LNCaP clone FGC (cell line): ENCODE results near the gene GLS2.
"Not testable (repeated sequence)": the region's sequence is repeated elsewhere in the genome, so short reads cannot be mapped to it uniquely, and the experiment has no call there.

Experiments
- DNase-seq: peaks from one replicate; pipeline ENCODE4 v3.0.0-alpha.2; 2011; ENCODE audit warnings: low read depth
- H3K4me3 ChIP-seq: 2 replicates; pipeline ENCODE4 v1.5.1; 2011; ENCODE audit warnings: mild to moderate bottlenecking, low read depth, low read length, control low read depth
- CTCF ChIP-seq: IDR thresholded peaks from 2 replicates; pipeline ENCODE4 v1.5.1; 2012; ENCODE audit warnings: mild to moderate bottlenecking; ENCODE audit not compliant: control insufficient read depth, insufficient read depth; ENCODE audit errors: extremely low read depth

GLS2 gene

GRCh38 chr12:56510786-56511185 is 22.8 kb upstream of the GLS2 start:
- DNase-seq, result no peak
- H3K4me3 ChIP-seq, result no peak overlapping the region
- TF ChIP-seq CTCF, result no peak

GRCh38 chr12:56499879-56500278 is 11.9 kb upstream of the GLS2 start:
- not testable (repeated sequence) for DNase-seq, H3K4me3 ChIP-seq

- DNase-seq, H3K4me3 ChIP-seq: not testable (repeated sequence)
Measured at GRCh38 chr12:56499452-56499851, 11.5 kb upstream of the GLS2 start.

- not testable (repeated sequence) for DNase-seq, H3K4me3 ChIP-seq
Measured at GRCh38 chr12:56498126-56498902, 10.4 kb upstream of the GLS2 start.

- not testable (repeated sequence) for H3K4me3 ChIP-seq, DNase-seq
- peak; percentile 37 for TF ChIP-seq CTCF
Measured at GRCh38 chr12:56496704-56497103, 8.7 kb upstream of the GLS2 start.

- not testable (repeated sequence) for DNase-seq, H3K4me3 ChIP-seq
Measured at GRCh38 chr12:56494481-56494880, 6.5 kb upstream of the GLS2 start.

GRCh38 chr12:56494106-56494415 is 6.1 kb upstream of the GLS2 start:
- DNase-seq, H3K4me3 ChIP-seq: not testable (repeated sequence)

GRCh38 chr12:56493409-56494105 is 5.6 kb upstream of the GLS2 start:
- DNase-seq, H3K4me3 ChIP-seq: not testable (repeated sequence)

- H3K4me3 ChIP-seq, result no peak overlapping the region
- DNase-seq, result no peak
- TF ChIP-seq CTCF, result no peak
Measured at GRCh38 chr12:56490360-56490759, 2.4 kb upstream of the GLS2 start.

- H3K4me3 ChIP-seq, result peak overlapping the region; percentile 65
- TF ChIP-seq CTCF, result no peak
- DNase-seq, result no peak
Measured at GRCh38 chr12:56487448-56488040, 417 bp downstream of the GLS2 start.
